OCI-LY3 (cell line): ENCODE results near the gene MEG3.

Source experiments
- H2AFZ ChIP-seq: fragments of 200-600, 300-600 bp; shearing (Covaris generic); 2 replicates; pipeline ENCODE4 v1.6.0; 2014; ENCODE audit warnings: antibody characterized with exemption, low read depth, low read length
- H3K27ac ChIP-seq: fragments of 200-600, 300-600 bp; sonication (generic); 2 replicates; pipeline ENCODE4 v1.5.1; 2014; ENCODE audit warnings: mild to moderate bottlenecking, low read length, moderate library complexity, mixed read lengths
- H3K27me3 ChIP-seq: fragments of 200-600, 300-600 bp; sonication (generic); 2 replicates; pipeline ENCODE4 v1.6.1; 2014; ENCODE audit warnings: low read depth, low read length, mixed read lengths
- H3K36me3 ChIP-seq: fragments of 200-600, 300-600 bp; sonication (generic); replicated peaks from 2 replicates; pipeline ENCODE3; 2014; ENCODE audit warnings: low read depth, low read length, mixed read lengths
- H3K4me1 ChIP-seq: fragments of 300-600, 200-600 bp; sonication (generic); 2 replicates; pipeline ENCODE4 v1.6.1; 2014; ENCODE audit warnings: low read length, mixed read lengths
- H3K4me2 ChIP-seq: fragments of 200-600, 300-600 bp; sonication (generic); 2 replicates; pipeline ENCODE4 v1.6.1; 2014; ENCODE audit warnings: low read length, mixed read lengths
- H3K4me3 ChIP-seq: fragments of 300-600, 200-600 bp; sonication (generic); 2 replicates; pipeline ENCODE4 v1.5.1; 2014; ENCODE audit warnings: antibody characterized with exemption, mild to moderate bottlenecking, low read length, moderate library complexity
- H3K79me2 ChIP-seq: fragments of 300-600, 200-600 bp; shearing (Covaris generic); 2 replicates; pipeline ENCODE4 v1.6.1; 2014; ENCODE audit warnings: mild to moderate bottlenecking, low read length, mixed read lengths
- H3K9ac ChIP-seq: fragments of 300-600, 200-600 bp; shearing (Covaris generic); 2 replicates; pipeline ENCODE4 v1.6.0; 2014; ENCODE audit warnings: mild to moderate bottlenecking, low read length, moderate library complexity
- H3K9me3 ChIP-seq: fragments of 200-600, 300-600 bp; shearing (Covaris generic); 2 replicates; pipeline ENCODE4 v1.6.1; 2014; ENCODE audit warnings: low read length, mixed read lengths; ENCODE audit not compliant: insufficient read depth
- H4K20me1 ChIP-seq: fragments of 200-600, 300-600 bp; sonication (generic); 2 replicates; pipeline ENCODE4 v1.6.1; 2016; ENCODE audit warnings: low read length, mixed read lengths; ENCODE audit not compliant: insufficient read depth
- EZH2phosphoT487 ChIP-seq: fragments of 200-600 bp; shearing (Covaris generic); IDR thresholded peaks from 2 replicates; pipeline ENCODE4 v1.6.1; 2018; ENCODE audit warnings: antibody characterized with exemption, mixed run types, low read depth
- TF ChIP-seq, protein P1 (sequence below): fragments of 200-600, 300-600 bp; sonication (generic); IDR thresholded peaks from 2 replicates; pipeline ENCODE4 v1.5.1; 2014; ENCODE audit warnings: antibody characterized with exemption, low read length, low read depth

Gene MEG3

DNA sequence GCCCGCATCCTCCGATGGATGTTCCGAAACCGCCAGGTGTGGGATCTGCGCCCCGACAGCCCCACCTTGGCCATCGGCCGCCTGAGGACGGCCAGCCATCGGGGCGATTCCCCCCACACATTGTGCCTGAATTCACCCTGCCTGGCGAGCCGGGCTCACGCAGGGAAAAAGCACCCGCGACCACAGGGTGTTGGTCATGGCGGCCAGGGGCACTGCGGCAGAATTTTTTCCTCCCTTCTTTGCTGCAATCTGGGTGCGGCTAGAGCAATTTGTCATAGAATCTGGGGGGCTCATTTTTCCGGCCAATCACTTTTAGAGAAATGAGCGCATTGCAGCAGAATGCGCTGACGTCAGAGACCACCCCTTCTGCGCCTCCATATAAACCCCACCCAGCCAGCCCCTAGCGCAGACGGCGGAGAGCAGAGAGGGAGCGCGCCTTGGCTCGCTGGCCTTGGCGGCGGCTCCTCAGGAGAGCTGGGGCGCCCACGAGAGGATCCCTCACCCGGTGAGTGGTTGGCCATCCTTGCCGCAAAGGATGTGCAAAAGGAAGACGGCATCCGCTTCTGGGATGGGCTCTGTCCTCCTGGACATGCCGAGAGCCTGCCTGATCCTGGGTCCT, at the start of gene MEG3:
TSS of gene MEG3 (plus strand) at position 406 of the 619 bp plus-strand sequence.
- Histone ChIP-seq H3K9ac (no peak within 1 kb of the TSS), H3K4me3 (no peak within 1 kb of the TSS), H3K9me3 (no peaks in the 10 kb centered on the region), H3K27me3 (no peaks in the 10 kb centered on the region), H2AFZ (no peak within 1 kb of the TSS), H3K79me2 (no peaks in the 10 kb centered on the region), H3K27ac (no peak within 1 kb of the TSS), H3K4me1 (no peaks in the 10 kb centered on the region), H3K4me2 (no peak within 1 kb of the TSS), H4K20me1 (no peaks in the 10 kb centered on the region), H3K36me3 (no peaks in the 10 kb centered on the region)
- TF ChIP-seq, protein P1, sequence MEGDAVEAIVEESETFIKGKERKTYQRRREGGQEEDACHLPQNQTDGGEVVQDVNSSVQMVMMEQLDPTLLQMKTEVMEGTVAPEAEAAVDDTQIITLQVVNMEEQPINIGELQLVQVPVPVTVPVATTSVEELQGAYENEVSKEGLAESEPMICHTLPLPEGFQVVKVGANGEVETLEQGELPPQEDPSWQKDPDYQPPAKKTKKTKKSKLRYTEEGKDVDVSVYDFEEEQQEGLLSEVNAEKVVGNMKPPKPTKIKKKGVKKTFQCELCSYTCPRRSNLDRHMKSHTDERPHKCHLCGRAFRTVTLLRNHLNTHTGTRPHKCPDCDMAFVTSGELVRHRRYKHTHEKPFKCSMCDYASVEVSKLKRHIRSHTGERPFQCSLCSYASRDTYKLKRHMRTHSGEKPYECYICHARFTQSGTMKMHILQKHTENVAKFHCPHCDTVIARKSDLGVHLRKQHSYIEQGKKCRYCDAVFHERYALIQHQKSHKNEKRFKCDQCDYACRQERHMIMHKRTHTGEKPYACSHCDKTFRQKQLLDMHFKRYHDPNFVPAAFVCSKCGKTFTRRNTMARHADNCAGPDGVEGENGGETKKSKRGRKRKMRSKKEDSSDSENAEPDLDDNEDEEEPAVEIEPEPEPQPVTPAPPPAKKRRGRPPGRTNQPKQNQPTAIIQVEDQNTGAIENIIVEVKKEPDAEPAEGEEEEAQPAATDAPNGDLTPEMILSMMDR: no peak
- TF ChIP-seq EZH2phosphoT487: no peak

DNA sequence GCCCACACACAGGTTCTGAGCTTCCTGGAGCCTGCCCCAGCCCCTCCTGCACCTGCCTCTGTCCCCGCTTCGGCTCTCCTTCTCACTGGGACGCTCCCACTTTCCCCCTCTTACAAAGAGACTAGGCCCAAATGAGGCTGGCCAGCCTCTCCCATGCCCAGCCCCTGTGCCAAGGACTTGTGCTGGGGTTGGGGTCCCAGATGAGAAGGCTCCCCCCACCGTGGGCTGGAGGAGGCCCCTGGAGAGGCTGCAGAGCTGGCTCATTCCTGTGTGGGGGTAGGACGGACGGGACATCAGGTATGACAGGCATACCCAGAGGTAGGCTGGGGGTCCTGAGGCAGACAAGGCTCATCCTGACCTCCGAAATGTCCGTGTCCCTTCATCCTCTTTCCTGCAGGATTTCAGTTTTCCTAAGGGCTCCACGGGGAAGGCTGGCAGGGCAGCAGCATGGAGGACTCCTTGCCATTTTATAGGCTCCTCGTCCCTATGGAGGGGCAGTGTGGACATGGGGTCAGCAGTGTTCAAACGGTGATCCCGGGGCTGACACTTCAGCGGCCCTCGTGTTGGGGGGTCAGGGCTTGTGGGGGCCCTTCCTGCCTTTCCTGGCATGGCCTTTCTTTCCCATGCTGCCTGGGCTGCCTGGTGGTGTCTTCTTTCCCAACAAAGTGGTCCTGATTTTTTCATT, 49.1 kb upstream of the MEG3 start:
- Histone ChIP-seq H3K9ac (no peak overlapping the region), H4K20me1 (no peaks in the 10 kb centered on the region), H3K27ac (no peak overlapping the region), H2AFZ (no peak overlapping the region), H3K4me1 (no peaks in the 10 kb centered on the region), H3K36me3 (no peaks in the 10 kb centered on the region), H3K4me3 (no peak overlapping the region), H3K4me2 (no peak overlapping the region), H3K79me2 (no peaks in the 10 kb centered on the region), H3K9me3 (no peaks in the 10 kb centered on the region), H3K27me3 (peaks cover 16% of the 10 kb centered on the region; the same call in 1 of the 2 replicates)
- TF ChIP-seq, protein P1: no peak
- TF ChIP-seq EZH2phosphoT487: no peak

DNA sequence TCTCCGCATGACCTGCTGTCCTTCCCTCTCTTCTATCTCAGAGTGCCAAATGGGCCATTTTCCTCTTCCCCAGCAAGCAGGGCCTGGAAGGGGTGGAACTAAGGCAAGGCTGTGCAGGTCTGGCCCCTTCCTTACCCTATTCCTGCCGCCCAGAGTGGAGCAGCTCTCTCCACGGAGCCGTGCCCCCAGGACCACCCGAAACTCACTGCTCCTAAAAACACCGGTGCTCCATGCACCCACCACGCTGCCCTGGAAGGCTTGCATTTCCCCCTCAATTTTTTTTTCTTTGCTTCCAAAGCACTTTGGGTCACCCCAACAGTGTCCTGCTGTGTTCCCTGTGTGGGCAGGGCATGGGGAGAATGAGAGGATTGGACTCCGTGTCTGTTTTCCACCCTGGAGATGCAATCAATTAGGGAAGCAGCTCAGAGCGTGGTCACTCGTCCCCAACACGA, 48.5 kb upstream of the MEG3 start:
- TF ChIP-seq EZH2phosphoT487: no peak
- TF ChIP-seq, protein P1: no peak
- H2AFZ ChIP-seq: no peak overlapping the region
- H3K36me3 ChIP-seq: no peaks in the 10 kb centered on the region
- no peak overlapping the region for H3K4me2 ChIP-seq
- no peak overlapping the region for H3K4me3 ChIP-seq
- no peaks in the 10 kb centered on the region for H3K79me2 ChIP-seq
- no peaks in the 10 kb centered on the region for H3K4me1 ChIP-seq
- H3K27ac ChIP-seq: no peak overlapping the region
- H3K9me3 ChIP-seq: no peaks in the 10 kb centered on the region
- no peak overlapping the region for H3K9ac ChIP-seq
- H4K20me1 ChIP-seq: no peaks in the 10 kb centered on the region
- H3K27me3 ChIP-seq: peaks cover 16% of the 10 kb centered on the region; the same call in 1 of the 2 replicates

DNA sequence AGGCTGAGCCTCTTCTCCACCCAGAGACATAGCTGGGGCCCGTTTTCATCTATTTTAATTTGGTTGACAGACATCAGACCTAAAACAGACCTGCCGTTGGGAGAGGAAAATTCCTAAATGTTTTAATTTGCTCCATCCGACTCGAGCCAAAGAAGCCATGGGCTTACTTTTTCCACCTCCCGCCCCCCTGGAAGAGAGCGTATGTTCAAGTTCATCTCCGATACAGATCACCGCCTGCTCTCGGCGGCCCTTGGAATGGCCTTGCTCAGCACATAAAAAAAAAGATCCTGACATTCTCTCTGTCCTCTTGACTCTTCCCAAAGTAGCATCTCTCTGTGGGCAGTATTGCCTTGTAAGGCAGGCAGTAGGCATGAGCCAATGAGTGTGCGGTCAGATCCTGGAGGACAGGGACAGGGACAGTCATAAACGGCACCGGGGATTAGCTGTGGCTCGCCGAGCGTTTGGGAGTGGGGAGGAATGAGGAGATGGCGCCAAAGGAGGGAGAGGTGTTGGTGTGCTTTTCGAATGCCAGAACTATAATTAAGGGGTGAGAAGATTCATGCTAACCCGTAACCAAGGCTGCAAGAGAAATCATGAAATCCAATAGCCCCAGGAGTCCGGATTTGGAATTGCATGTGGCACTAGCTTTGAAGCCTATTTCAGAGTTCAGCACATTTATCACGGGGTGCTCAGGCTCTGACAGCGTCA, 47.9 kb upstream of the MEG3 start:
- no peak overlapping the region for H3K27ac ChIP-seq
- H3K4me2 ChIP-seq: no peak overlapping the region
- H3K9me3 ChIP-seq: no peaks in the 10 kb centered on the region
- no peak overlapping the region for H3K4me3 ChIP-seq
- H3K36me3 ChIP-seq: no peaks in the 10 kb centered on the region
- TF ChIP-seq EZH2phosphoT487: no peak
- TF ChIP-seq, protein P1: no peak
- H4K20me1 ChIP-seq: no peaks in the 10 kb centered on the region
- H3K9ac ChIP-seq: no peak overlapping the region
- peaks cover 16% of the 10 kb centered on the region; the same call in 1 of the 2 replicates for H3K27me3 ChIP-seq
- H2AFZ ChIP-seq: no peak overlapping the region
- no peaks in the 10 kb centered on the region for H3K4me1 ChIP-seq
- no peaks in the 10 kb centered on the region for H3K79me2 ChIP-seq
